Body of pancreas (tissue), 4 donors: ENCODE measurements around the gene IL20. TPM values are rescaled to one million over a fixed set of nuclear protein-coding genes. Genes with fewer than 3 reads are reported as not detected.

Experiments used
- ATAC-seq: fragments of 150-250 bp; one replicate; pipeline ENCODE4 v1.9.1; 2016
- DNase-seq, 4 donors: peaks; one replicate each; pipeline ENCODE4 v3.0.0-alpha.2; 2019
- H3K27ac ChIP-seq, 4 donors: fragments of 200-600 bp; sonication (generic); 1 replicate in 3 of 4; 2 replicates in 1 of 4; pipeline versions ENCODE4 v1.5.1 to v1.6.1; 2016 to 2019; ENCODE audit warnings: mild to moderate bottlenecking in 1 of 4, mixed read lengths in 1 of 4, moderate library complexity in 1 of 4
- H3K27me3 ChIP-seq, 2 donors: fragments of 200-600 bp; sonication (generic); one replicate each; pipeline ENCODE4 v1.6.0; 2016; ENCODE audit warnings: mild to moderate bottlenecking in 1 of 2
- H3K36me3 ChIP-seq, 2 donors: fragments of 200-600 bp; sonication (generic); replicated peaks in 1 of 2; 2 replicates each; pipeline ENCODE4 v1.5.1; 2016; ENCODE audit warnings: low read depth in 2 of 2; ENCODE audit not compliant: insufficient read depth in 1 of 2
- H3K4me1 ChIP-seq: fragments of 200-600 bp; sonication (generic); one replicate; pipeline ENCODE4 v1.6.0; 2016
- H3K4me3 ChIP-seq, 2 donors: fragments of 200-600 bp; sonication (generic); 1 replicate in 1 of 2; 2 replicates in 1 of 2; pipeline ENCODE4 v1.5.1; 2016 to 2019
- H3K9me3 ChIP-seq, 3 donors: fragments of 200-600 bp; sonication (generic); 1 replicate in 2 of 3; 2 replicates in 1 of 3; pipeline ENCODE4 v1.5.1; 2016
- CTCF ChIP-seq, 7 experiments: fragments of 450-650 bp in 4 of 7; fragments of 200-600 bp in 3 of 7; sonication (generic) in 3 of 7; IDR thresholded peaks; one replicate each; pipeline ENCODE4 v1.5.1; 2016 to 2019; ENCODE audit warnings: antibody characterized with exemption in 7 of 7
- POLR2A ChIP-seq, 3 donors: fragments of 450-650 bp; IDR thresholded peaks; one replicate each; pipeline ENCODE4 v1.6.1; 2016; ENCODE audit warnings: antibody characterized with exemption in 3 of 3, mild to moderate bottlenecking in 2 of 3
- WGBS, 2 donors: methylation state at CpG; one replicate each; pipeline ENCODE4 v1.1.5; 2017; 5-methylcytosine and 5-hydroxymethylcytosine counted together
- intact Hi-C: fragments of 100-400 bp; cut with DNase I; formaldehyde crosslinking; loops from one replicate; pipeline ENCODE4 v1.15.1; 2023
- total RNA-seq, 2 donors: library from RNA; depleted of rRNA; stranded (reverse); fragments of >200 nt; gene quantifications; one replicate each; pipeline ENCODE4 v1.1.0, GENCODE V29; 2016

Gene IL20
- total RNA-seq, 2 donors from 2014 or later = not detected

- TF ChIP-seq POLR2A (IDR thresholded peaks at IDR 0.05) (no peak), CTCF (IDR thresholded peaks at IDR 0.05) (no peak)
- Histone ChIP-seq H3K9me3 (no peaks in the 10 kb centered on the region), H3K36me3 (no peaks in the 10 kb centered on the region), H3K27ac (no peak overlapping the region), H3K4me1 (peaks cover 14% of the 10 kb centered on the region), H3K4me3 (no peak overlapping the region), H3K27me3 (no peaks in the 10 kb centered on the region)
- intact Hi-C loops = no loop called here
- WGBS, 2 donors = 85 to 100% methylated on average over 1 of the region's 1 CpG
- DNase-seq = no peak
- ATAC-seq = no peak
These were observed 21.4 kb downstream of the IL20 start for GRCh38 chr1:206886831-206887230.

GRCh38 chr1:206887701-206888100, 22.3 kb downstream of the IL20 start:
- Histone ChIP-seq H3K27ac (no peak overlapping the region), H3K4me1 (peaks cover 14% of the 10 kb centered on the region), H3K9me3 (no peaks in the 10 kb centered on the region), H3K27me3 (no peaks in the 10 kb centered on the region), H3K4me3 (no peak overlapping the region), H3K36me3 (no peaks in the 10 kb centered on the region)
- no peak for ATAC-seq
- DNase-seq = no peak
- WGBS, 2 donors = 66 to 71% methylated on average over 4 of the region's 4 CpGs
- intact Hi-C loops = no loop called here
- TF ChIP-seq POLR2A (IDR thresholded peaks at IDR 0.05) (no peak), CTCF (IDR thresholded peaks at IDR 0.05) (no peak)

- peak overlapping the region in 2 of 4 donors; percentile 32 to 55 for H3K27ac ChIP-seq
These were observed 25.0 kb downstream of the IL20 start for GRCh38 chr1:206890125-206891060.

GRCh38 chr1:206891412-206891811, 26.0 kb downstream of the IL20 start:
- intact Hi-C loops = no loop called here
- H3K4me3 ChIP-seq = no peak overlapping the region
- H3K27me3 ChIP-seq = no peaks in the 10 kb centered on the region
- no peak for ATAC-seq
- no peak overlapping the region for H3K27ac ChIP-seq
- no peak for TF ChIP-seq CTCF (IDR thresholded peaks at IDR 0.05)
- H3K36me3 ChIP-seq = no peaks in the 10 kb centered on the region
- DNase-seq = no peak
- peaks cover 24% of the 10 kb centered on the region for H3K4me1 ChIP-seq
- 38 to 40% methylated on average over 1 of the region's 1 CpG for whole genome bisulfite sequencing, 2 donors
- H3K9me3 ChIP-seq = no peaks in the 10 kb centered on the region

More at GRCh38 chr1:206890125-206891060, 25.0 kb downstream of the IL20 start:
- ATAC-seq (peak; percentile 77), DNase-seq (peak in 1 of 4 donors; percentile 40)
- Histone ChIP-seq H3K36me3 (no peaks in the 10 kb centered on the region), H3K4me1 (peaks cover 16% of the 10 kb centered on the region), H3K27me3 (no peaks in the 10 kb centered on the region), H3K4me3 (no peak overlapping the region), H3K9me3 (no peaks in the 10 kb centered on the region)
- WGBS, 2 donors = 49 to 57% methylated on average over 15 of the region's 15 CpGs
- TF ChIP-seq CTCF (IDR thresholded peaks at IDR 0.05) (no peak), POLR2A (IDR thresholded peaks at IDR 0.05) (no peak)
- intact Hi-C loops = no loop called here
